ENCODE results near the gene DCAF4L1. TPM values are rescaled to one million over a fixed set of nuclear protein-coding genes. Genes with fewer than 3 reads are reported as not detected.

DCAF4L1 gene
- polyA plus RNA-seq, 1 donor from 2014 or later: 0.31 TPM

- Histone ChIP-seq H3F3A (ENCODE audit: insufficient read depth, low read length, poor library complexity, severe bottlenecking) (no peaks in the 10 kb centered on the region), H3K4me3 (ENCODE audit: low read length) (no peak overlapping the region), H3K9me3 (ENCODE audit: low read length) (no peaks in the 10 kb centered on the region), H3K79me2 (replicated peaks; ENCODE audit: insufficient read depth, low read length) (peaks cover 4% of the 10 kb centered on the region), H3K27ac (ENCODE audit: low read length) (no peak overlapping the region), H3K4me2 (ENCODE audit: low read length) (no peak overlapping the region), H3K36me3 (ENCODE audit: insufficient read depth, low read length) (no peaks in the 10 kb centered on the region), H3K9ac (ENCODE audit: low read length) (no peak overlapping the region), H3K27me3 (ENCODE audit: insufficient read depth, low read depth, low read length) (no peaks in the 10 kb centered on the region), H2AFZ (ENCODE audit: low read depth, low read length) (no peak overlapping the region), H3K9me2 (ENCODE audit: insufficient read depth, low read length) (no peaks in the 10 kb centered on the region), H4K20me1 (ENCODE audit: insufficient read depth) (no peaks in the 10 kb centered on the region)
- TF ChIP-seq EP300 (conservative IDR thresholded peaks at IDR 0.05; ENCODE audit: poor library complexity, severe bottlenecking): no peak
- no peak for TF ChIP-seq CTCF (IDR thresholded peaks at IDR 0.05; ENCODE audit: poor library complexity, severe bottlenecking)
- no peak for TF ChIP-seq EZH2 (IDR thresholded peaks at IDR 0.05; ENCODE audit: borderline replicate concordance, insufficient read depth, low read length, poor library complexity, severe bottlenecking)
- TF ChIP-seq MXI1 (conservative IDR thresholded peaks at IDR 0.05; ENCODE audit: poor library complexity, severe bottlenecking): no peak
- no peak for TF ChIP-seq TAF1 (IDR thresholded peaks at IDR 0.05; ENCODE audit: low read depth)
- TF ChIP-seq RAD21 (conservative IDR thresholded peaks at IDR 0.05): no peak
- no peak for TF ChIP-seq POLR2AphosphoS5 (IDR thresholded peaks at IDR 0.05)
- no peak for TF ChIP-seq SMC3 (conservative IDR thresholded peaks at IDR 0.05; ENCODE audit: poor library complexity)
- no peak for TF ChIP-seq REST (IDR thresholded peaks at IDR 0.05; ENCODE audit: borderline replicate concordance)
Observed at GRCh38 chr4:42015438-42015837, 33.9 kb downstream of the DCAF4L1 start.

GRCh38 chr4:42018451-42018850 lies 36.9 kb downstream of the DCAF4L1 start:
- H3F3A ChIP-seq (ENCODE audit: insufficient read depth, low read length, poor library complexity, severe bottlenecking): no peaks in the 10 kb centered on the region
- H3K36me3 ChIP-seq (ENCODE audit: insufficient read depth, low read length): no peaks in the 10 kb centered on the region
- H3K79me2 ChIP-seq (replicated peaks; ENCODE audit: insufficient read depth, low read length): peaks cover 3% of the 10 kb centered on the region
- H3K9me2 ChIP-seq (ENCODE audit: insufficient read depth, low read length): no peaks in the 10 kb centered on the region
- H3K27ac ChIP-seq (ENCODE audit: low read length): no peak overlapping the region
- no peak overlapping the region for H3K4me3 ChIP-seq (ENCODE audit: low read length)
- H4K20me1 ChIP-seq (ENCODE audit: insufficient read depth): no peaks in the 10 kb centered on the region
- H3K27me3 ChIP-seq (ENCODE audit: insufficient read depth, low read depth, low read length): no peaks in the 10 kb centered on the region
- H2AFZ ChIP-seq (ENCODE audit: low read depth, low read length): no peak overlapping the region
- TF ChIP-seq SMC3 (conservative IDR thresholded peaks at IDR 0.05; ENCODE audit: poor library complexity) (no peak), TAF1 (IDR thresholded peaks at IDR 0.05; ENCODE audit: low read depth) (no peak), RAD21 (conservative IDR thresholded peaks at IDR 0.05) (no peak), EP300 (conservative IDR thresholded peaks at IDR 0.05; ENCODE audit: poor library complexity, severe bottlenecking) (no peak), POLR2AphosphoS5 (IDR thresholded peaks at IDR 0.05) (no peak), MXI1 (conservative IDR thresholded peaks at IDR 0.05; ENCODE audit: poor library complexity, severe bottlenecking) (no peak), CTCF (IDR thresholded peaks at IDR 0.05; ENCODE audit: poor library complexity, severe bottlenecking) (no peak), REST (IDR thresholded peaks at IDR 0.05; ENCODE audit: borderline replicate concordance) (no peak), EZH2 (IDR thresholded peaks at IDR 0.05; ENCODE audit: borderline replicate concordance, insufficient read depth, low read length, poor library complexity, severe bottlenecking) (no peak)
- H3K9me3 ChIP-seq (ENCODE audit: low read length): no peaks in the 10 kb centered on the region
- no peak overlapping the region for H3K4me2 ChIP-seq (ENCODE audit: low read length)
- H3K9ac ChIP-seq (ENCODE audit: low read length): no peak overlapping the region

Data from neural cell (in vitro differentiated cells).